Stimulated activated CD8-positive, alpha-beta memory T cell treated with anti-CD3 and anti-CD28 coated beads, Interleukin-15, amount 100 ng/mL, for 48 hours (primary cell): ENCODE measurements around the gene CREB5.
"Not testable (repeated sequence)": the region's sequence is repeated elsewhere in the genome, so short reads cannot be mapped to it uniquely, and the experiment has no call there.

Source experiments
- DNase-seq, 2 donors: peaks; one replicate each; pipeline ENCODE4 v3.0.0-alpha.2; 2020; ENCODE audit warnings: low read depth in 2 of 2

Gene CREB5, protein sequence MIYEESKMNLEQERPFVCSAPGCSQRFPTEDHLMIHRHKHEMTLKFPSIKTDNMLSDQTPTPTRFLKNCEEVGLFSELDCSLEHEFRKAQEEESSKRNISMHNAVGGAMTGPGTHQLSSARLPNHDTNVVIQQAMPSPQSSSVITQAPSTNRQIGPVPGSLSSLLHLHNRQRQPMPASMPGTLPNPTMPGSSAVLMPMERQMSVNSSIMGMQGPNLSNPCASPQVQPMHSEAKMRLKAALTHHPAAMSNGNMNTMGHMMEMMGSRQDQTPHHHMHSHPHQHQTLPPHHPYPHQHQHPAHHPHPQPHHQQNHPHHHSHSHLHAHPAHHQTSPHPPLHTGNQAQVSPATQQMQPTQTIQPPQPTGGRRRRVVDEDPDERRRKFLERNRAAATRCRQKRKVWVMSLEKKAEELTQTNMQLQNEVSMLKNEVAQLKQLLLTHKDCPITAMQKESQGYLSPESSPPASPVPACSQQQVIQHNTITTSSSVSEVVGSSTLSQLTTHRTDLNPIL

DNA sequence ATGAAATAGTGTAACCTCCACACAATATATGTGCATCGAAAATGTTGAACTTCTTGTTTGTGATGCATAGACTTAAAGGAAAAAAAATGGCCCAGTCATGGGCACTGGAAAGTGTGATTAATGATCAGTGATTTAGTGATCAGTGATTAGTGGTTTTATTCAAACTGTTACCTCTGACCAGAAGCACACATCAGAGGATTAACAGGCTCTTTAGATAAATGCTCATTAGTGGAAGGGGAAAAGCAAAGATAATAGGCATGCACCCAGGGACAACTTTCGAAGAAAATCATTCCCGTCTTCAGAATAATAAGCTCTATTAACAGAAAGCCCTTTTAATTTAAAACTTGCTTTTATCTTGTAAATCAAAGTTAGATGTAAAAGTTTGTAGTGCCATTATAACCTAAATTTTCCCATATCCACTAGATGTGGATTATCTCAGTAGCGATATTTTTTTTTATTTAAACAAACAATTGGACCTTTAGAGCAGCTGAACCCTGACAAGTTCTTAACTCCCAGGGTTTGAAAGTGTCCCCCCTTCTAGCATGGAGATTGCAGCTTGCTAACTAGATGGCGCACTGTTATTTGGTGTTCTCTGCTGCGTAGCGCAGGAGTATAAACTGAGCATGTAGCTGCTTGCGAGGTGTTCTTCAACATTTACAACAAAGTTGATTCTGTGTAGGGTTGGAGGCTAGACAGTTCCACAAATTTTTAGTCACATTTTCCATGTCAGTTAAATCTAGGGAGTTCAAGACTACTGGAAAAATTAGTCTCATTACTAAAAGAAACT, at the start of gene CREB5:
CREB5 (plus strand) TSS at position 643 of the 787 bp plus-strand sequence. CDS start 397 bp downstream, outside the sequence.
- no peak for DNase-seq

DNA sequence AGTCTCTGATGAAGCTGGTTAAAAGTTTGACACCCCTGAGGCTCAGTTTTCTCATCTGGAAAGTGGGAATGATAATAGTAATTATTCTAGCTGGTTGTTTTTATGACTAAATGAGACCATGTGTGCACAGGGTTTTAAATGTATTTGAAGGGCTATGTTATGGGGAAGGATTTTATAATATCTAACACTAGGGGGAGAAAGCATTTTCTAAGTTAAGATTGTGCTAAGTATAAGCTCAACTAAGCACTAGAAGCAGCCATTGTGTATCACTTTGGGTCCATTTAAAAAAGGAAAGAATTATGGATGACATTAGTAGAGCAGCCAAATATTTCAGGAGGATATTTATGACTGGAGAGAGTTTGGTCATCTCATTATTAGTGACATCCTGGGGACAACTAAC, 49.5 kb upstream of the CREB5 start:
- DNase-seq: no peak

DNA sequence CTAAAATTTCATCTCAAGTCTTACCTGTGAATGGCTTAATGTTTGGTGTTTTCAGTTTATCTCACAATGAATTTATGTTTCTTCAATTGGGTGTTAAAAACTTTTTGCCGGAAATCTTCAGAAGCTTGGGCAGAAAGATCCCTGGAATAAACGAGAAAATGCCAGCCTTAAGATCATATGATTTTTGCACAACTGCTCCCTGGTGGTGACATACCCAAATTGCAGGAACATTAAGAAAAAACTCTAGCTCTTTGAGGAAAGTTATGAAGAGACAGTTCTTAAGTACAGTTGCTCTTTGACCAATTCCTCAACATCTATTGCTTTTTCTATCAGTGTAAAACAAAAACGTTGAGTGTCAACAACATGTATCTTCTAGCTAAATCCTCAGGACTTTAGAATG, 48.2 kb upstream of the CREB5 start:
- no peak for DNase-seq

DNA sequence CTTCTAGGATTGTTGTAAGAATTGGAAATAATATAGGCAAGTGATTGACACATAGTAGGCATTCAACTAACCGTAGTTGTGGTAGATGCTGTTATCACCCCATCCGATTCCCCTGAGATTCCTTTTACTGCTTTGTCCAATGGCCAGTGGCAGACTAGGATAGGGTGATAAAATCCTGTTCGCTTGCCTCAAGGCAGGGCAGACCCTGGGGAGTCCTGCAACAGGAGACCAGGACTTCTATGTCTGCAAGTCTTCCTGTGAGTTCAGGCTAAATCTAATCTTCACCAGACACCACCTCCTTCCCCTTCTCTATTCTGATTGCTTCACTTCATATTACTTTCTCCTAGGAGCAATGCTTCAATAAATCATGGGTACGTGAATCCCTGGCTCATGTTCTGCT, 42.8 kb upstream of the CREB5 start:
- DNase-seq: no peak

DNA sequence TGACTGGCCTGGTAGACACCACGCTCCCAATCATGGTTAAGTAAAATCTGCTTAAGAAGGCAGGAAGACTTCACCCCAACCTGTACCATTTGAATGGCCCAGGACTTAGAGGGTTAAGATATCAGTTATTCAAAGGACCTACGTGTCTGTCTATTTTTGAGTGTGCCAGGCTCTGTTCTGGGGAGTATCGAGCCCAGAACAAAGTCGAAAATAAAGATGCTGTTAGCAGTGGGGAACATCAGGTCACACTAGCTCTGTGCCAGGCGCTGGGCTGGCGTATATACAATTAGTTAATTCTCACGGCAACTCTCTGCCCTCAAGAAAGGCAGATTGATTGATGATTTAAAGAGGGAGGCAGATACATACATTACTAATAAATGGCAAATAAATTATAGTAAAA, 40.5 kb upstream of the CREB5 start:
- no peak for DNase-seq

DNA sequence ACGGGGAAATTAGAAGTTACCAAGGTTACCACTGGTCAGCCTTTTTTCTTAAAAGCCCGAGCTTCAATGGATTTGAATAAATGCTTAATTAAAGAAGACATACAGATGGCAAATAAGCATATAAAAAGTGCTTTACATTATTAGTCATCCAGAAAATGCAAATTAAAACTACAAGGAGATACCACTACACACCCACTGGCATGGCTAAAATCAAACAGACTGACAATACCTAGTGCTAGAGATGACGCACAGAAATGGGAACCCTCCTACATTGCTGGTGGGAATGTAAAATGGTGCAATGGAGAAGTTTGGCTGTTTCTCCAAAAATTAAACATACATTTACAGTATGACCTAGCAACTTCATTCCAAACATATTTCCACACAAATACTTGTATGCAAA, 38.3 kb upstream of the CREB5 start:
- DNase-seq: no peak

DNA sequence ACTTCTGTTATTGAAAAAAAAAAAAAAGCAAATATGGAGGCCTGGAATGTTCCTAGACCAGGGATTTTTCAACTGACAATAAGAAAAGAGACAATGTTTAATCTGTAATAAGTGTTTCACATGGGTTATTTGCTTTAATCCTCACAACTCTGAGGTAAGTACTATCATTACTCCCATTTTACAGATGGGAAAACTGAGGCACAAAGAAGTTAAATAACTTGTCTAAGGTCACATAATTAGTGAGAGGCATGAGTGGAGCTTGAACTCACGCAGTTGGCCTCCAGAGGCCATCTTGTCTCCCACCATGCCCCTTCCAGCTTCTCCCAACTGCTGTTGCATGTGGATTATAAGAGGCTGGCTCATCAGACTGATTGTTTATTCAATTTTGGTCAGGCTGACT, 36.6 kb upstream of the CREB5 start:
- no peak for DNase-seq

DNA sequence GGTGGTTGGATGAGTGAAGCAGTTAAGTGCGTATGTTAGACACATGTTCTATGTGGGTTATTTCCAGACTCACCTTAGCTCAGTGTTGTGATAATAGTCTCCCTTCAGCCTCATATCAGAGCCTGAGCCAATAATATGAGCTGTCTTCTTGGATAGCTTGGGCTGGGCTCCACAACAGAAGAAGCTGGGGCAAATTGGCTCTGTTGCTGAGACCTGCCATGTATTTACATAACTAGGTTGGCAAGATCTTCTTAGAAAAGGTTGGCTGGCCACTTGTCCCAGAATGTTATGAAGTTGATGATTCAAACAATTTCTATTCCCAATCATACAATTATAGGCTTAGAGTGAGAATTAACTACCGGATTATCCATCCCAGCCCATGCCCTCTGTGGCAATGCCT, 35.7 kb upstream of the CREB5 start:
- DNase-seq: no peak

DNA sequence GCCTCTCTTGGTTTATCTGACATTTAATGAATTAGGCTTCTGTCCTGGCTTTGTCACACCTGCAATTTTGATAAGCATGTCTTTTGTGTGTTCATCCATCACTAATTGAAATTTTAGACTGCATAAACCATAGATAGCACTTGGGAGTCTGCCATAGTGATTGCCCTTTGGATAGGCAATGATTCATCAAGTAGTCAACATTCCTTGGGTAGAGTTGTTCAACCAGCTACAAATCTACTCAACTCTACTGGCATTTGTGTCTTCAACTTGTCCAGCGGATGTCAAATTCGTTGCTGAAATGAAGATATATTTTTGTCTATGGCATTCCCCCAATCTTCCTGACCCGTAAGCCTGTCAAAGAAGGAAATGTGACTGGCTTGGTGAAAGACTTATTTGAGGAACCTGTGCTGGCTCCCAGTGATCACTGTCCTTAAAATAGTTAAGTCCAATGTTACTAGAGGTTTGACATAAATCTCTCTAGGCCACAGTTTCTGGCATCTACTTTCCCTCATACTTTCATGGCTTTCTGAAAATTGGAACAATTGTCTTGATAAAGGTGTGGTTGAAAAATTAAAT, 33.7 kb upstream of the CREB5 start:
- DNase-seq: no peak

DNA sequence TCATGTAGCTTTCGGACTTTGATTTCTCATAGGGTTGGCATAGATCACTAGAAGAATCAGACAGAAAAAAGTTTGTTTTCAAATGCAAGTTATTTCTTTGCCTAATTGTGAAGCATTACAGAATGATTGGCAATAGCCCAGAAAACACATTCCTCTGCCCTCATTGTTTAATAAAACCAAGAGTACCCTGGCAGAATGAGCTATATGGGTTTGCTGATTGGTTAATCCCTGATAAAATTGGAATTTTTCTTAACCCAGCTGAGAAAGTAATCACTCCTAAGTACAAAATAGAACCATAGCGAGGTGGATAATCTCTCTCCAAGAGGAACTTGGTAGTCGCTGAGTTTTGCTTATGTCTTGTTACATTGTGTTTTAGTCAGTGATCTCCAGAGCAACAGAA, 30.9 kb upstream of the CREB5 start:
- no peak for DNase-seq

DNA sequence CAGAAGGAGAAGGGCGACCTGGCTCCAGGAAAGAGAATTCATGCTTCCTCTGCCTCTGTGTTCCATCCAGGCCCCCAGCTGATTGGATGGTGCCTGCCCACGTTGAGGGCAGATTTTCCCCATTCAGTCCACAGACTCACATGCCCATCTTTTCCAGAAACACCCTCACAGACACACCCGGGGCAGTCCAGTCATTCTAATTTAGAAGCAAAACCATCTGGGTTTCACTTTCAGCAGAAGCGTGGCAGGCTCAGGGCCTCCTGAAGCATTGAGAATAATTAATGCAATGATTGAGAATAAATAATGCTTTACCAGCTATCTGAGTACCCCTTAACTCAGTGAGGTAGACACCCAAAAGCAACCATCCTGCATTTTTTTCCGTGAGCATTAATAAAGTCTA, 30.2 kb upstream of the CREB5 start:
- no peak for DNase-seq

DNA sequence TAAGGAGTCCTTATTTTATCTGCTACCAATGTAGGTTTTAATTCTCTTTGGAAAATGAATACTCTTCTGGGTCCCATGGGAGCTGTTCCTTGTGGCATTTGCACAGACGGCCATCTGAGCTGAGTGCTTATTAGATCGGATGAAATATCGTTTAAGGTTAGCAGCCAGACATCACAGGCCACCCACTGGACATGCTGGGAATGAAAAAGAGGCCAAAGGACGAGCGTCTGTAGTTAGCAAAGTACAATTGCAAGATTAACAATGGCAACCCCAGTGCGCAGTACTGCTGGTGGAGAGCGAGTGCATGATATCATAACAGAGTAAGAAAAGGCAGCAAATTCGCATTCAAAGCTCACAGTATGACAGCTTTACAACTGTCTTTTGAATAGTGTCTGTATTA, 28.3 kb upstream of the CREB5 start:
- DNase-seq: no peak

DNA sequence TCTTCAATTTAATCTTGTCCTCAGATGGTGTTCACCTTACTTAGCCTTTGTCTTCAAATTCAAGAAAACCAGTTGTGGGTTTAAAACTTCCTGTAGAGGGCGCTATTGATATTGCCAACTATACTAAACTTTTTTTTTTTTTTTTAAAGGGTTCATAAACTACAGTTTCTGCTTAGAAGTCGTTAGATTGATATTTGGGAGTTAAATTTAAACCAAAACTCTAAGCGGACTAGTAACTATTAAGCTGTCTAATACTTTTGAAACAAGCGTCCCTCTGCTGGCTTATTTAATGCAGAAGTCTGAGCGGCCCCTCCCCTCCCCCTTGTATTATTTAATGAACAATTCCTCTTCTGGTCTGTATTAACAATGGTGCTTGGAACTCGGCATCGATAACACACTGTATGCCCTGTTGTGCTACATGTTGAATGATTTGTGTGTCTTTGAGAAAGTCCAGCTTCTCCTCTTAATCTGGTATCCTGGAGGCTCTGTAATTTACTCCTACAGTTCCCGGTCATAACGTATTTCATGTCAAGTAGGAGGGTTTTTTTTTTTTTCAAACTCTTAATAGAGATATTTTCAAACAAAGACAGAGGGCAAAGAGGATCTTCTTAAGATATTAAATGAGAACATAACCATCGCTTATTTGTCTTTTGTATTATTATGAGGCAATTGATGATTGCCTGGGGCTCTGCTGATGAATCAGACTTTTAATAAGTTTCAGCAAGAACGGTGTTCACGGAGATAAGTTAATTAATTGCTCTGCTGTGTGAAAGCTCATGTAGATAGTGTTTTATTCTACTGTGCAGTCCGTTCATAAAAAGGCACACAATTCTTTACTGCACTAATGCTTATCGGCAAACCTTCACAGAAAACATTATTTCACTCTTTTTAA, 22.6 kb upstream of the CREB5 start:
- no peak for DNase-seq

DNA sequence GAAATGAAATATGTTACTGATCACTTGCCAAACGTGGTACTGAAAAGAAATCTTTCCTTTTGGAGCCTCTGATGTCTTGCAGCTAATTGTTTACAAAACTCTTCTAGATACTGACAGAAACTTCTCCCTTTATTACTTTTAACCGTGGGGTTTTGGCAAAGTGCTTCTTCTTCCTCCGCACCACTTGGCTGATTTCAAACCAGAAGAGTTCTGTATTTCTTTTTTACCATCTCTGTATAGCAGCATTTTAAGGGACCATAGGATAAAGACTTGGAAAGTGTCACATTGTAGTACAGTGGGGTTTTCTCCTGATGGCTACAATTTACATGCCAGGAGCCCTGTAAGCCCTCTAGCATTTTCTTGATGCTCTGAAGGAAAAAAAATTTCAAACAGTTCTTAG, 21.9 kb upstream of the CREB5 start:
- DNase-seq: no peak

DNA sequence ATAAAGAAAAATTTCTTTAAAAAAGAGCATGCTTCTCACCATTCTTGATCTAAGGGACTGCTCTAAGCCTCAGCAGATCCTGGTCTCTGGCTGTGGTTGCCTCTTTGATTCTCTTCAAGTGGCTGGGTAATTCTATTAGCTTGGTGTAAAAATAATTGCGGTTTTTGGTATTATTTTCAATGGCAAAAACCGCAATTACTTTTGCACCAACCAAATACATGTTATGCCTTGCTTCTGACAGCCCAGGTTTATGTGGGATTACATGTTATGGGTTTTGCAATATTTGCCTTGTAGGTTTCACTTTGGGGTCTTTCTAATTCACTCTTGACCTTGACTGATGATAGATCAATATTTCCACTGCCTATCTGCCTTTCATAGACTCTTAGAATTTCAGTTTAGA, 20.0 kb upstream of the CREB5 start:
- no peak for DNase-seq

DNA sequence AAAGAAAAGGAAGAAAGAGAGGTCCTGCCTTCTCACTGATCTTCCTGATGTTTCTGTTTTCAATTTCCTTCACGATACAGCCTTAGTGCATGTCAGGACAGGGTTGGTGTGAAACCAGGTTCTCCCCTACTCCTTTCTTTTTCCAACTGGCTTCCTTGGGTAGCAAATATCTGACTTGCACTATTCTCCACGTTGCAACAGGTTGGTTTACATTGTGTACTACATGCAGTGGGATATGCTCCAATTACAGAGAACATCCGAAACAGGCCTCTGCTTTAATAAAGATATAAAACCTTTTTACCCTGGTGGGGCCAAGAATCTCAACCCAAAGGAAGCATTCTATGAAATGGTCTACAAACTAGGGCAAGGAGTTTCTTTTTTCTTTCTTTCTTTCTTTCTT, 16.9 kb upstream of the CREB5 start:
- DNase-seq: no peak

DNA sequence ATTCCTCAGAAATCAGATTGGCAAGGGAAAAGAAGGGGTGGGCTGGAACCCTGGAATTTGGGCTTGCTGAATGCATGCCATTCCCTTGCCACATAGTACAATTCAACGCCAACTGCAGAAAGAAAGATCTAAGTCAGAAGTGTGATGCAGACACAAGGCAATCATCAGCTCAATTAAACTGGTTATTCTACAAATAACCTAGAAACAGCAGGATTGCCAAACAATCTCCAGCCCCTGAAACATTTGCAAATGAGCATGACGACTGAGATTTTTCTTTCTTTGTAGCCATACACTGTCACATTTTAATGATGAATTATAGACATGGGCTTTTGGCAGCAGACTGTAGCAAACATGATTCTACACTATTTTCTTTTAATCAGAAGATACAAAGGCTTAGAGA, 16.5 kb upstream of the CREB5 start:
- DNase-seq: no peak

DNA sequence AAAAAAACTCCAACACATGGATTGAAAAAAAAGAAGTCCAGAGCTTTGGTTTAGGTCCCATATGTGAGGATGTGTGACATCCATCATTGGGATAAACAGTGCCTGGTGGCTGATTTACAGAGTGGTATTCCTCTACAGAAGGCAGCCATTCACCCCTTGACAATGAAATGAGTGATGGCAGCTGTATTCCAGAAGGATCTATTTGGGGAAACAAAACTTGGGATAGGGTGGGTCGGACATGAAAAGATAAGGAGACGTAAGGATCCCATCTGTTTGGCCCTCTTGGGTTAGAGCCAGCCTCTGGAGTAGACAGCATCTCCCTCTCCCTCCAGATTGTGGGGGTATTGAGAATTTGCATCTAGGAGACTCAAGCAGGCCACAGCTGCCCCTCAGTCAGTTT, 15.2 kb upstream of the CREB5 start:
- no peak for DNase-seq

DNA sequence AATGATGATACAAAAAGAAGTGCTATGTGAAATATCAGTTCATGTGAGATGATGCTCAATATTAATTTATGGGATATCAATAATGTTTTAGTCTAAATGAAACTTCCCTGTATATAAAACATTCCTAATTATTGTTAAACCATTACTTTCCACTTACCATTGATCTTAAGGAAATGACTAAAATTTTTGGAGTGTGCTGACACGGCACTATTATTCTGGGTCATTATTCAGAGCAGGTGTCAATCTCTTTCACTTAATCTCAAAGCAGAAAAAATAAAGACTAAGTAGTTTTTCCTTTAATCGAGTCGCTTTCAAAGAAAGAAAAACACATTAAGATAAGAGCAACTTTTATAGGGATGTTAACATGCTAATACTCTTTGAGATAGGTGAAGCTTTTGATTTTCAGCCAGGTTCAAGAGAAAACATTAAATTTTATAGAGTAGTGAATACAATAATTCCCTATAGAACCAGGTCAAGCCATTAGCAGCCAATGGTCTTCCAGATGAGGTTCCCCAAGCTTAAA, 11.4 kb upstream of the CREB5 start:
- DNase-seq: no peak

DNA sequence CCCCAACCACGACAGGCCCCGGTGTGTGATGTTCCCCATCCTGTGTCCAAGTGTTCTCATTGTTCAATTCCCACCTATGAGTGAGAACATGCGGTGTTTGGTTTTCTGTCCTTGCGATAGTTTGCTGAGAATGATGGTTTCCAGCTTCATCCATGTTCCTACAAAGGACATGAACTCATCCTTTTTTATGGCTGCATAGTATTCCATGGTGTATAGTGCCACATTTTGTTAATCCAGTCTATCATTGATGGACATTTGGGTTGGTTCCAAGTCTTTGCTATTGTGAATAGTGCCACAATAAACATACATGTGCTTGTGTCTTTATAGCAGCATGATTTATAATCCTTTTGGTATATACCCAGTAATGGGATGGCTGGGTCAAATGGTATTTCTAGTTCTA, 10.8 kb upstream of the CREB5 start:
- DNase-seq: not testable (repeated sequence)

DNA sequence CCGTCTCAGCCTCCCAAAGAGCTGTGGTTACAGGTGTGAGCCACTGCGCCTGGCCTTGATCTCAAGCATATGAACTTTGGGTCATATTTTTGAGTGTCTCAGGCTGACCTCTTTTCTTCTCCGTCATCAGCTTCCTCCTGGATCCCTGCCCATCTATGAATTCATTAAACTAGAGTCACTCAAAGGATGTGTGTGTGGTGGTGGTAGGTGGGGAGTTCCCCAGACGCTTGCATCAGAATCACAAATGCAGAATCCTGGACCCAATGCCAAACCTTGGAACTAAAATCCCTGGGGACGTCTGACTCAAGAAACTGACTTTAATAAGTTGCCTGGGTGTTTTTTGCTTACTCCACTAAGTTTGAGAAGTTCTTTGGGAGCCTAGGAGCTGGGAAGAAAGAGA, 6.7 kb upstream of the CREB5 start:
- DNase-seq: no peak
